Hippocampal formation (tissue), 2 donors: ENCODE data around the gene HAND1.
"Not testable (repeated sequence)": the region's sequence is repeated elsewhere in the genome, so short reads cannot be mapped to it uniquely, and the experiment has no call there.

Source experiments
- DNase-seq, 2 donors: peaks; one replicate each; lab custom pipeline; 2025; lab: John Stamatoyannopoulos, UW

Gene HAND1

DNA sequence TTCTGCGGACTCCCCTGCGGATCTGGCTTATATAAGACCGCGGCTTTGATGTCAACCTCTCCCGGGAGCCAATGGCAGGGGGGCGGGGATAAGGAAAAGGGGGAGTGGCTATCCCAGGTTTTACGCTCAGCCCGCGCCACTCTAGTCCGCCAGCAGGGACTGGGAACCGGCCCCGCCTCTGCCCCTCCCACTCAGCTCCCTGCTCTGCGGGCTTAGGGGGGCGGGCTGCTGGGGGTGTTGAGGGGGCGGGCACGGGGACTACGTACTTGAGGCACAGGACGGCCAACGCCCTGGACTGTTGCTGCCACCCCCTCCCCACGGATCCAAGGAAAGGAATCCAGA lies at the start of gene HAND1:
Gene HAND1 (minus strand): TSS at position 4 of the 342 bp plus-strand sequence. CDS start 219 bp downstream, outside the sequence.
- DNase-seq: no peak

DNA sequence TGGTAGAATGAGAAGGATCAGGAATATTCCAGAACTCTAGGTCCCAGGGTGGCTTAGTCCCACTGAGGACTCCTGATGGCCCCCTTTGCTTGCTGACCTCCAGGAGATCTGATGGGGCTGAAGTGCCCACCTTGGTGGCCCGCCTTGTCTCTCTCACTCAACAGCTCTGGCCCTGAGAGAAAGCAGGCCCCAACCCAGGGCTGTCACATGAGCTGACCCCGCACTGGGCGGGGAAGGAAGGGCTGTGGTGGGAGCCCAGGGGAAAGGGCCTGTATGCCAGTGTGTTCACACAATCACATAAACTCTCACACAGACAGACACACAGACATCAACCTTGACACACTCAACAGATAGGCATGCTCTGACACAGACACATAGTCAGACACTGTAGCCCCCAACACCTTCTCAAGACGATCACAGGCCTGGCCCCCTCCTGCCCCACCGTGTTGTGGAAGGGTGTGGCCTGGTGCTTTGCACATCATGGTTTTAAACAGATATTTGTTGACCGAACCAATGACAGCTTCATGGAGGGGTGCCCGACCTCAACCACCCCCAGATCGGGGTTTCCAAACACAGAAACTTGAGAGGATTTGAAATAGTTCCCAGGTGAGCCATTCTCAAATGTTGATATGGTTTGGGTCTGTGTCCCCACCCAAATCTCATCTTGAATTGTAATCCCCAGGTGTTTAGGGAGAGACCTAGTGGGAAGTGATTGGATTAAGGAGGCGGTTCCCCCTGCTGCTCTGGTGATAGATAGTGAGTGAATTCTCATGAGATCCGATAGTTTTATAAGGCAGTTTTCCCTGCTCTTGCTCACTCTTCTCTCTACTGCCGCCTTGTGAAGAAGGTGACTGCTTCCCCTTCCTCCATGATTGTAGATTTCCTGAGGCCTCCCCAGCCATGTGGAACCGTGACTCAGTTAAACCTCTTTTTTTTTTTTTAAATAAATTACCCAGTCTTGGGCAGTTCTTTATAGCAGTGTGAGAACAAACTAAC lies 48.5 kb upstream of the HAND1 start:
- DNase-seq: no peak

- no peak for DNase-seq
Measured at GRCh38 chr5:154524859-154525258, 46.8 kb upstream of the HAND1 start.

DNA sequence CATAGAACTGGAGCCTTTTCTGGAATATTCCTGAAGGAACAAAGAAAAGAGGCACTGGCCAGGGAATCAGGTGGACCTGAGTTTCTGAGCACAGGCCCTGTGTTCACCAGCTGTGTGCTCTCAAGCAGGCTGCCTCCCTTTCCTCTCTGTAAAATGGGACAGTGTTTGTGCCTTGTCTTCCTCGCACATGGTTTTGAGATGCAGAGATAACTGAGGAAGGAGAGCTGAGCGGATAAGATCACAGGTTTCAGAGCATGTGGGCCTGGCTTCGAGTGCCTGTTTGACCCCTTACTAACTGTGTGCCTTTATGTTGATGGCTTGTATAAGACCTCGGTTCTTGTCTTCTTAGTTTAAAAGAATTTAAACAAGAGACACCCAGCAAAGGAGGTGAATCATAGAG lies 46.2 kb upstream of the HAND1 start:
- no peak for DNase-seq

GRCh38 chr5:154523709-154524108 lies 45.7 kb upstream of the HAND1 start:
- no peak for DNase-seq

- DNase-seq: no peak
Measured at GRCh38 chr5:154523104-154523503, 45.1 kb upstream of the HAND1 start.

GRCh38 chr5:154522284-154522683 lies 44.3 kb upstream of the HAND1 start:
- DNase-seq: no peak

DNA sequence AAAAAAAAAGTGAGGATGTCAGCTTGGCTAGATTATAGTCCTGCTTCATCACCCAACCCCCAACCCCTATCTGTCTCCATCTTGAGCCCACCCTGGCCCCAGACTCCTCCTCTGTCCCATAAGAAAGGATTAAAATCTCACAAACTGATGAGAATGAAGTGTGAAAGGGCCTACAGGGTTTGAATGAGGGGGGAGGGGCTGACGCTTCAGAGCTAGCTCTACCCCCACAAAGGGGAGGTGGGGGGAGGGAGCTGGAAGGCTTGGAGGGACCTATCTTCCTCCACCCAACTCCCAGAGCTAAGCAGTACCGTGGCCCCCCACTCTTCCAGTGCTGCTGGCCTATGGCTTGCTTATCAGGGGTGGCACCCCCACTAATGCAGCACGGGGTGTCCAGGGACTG lies 43.7 kb upstream of the HAND1 start:
- DNase-seq: no peak

GRCh38 chr5:154520861-154521453 lies 42.9 kb upstream of the HAND1 start:
- DNase-seq: peak in 1 of 2 donors; percentile 3

- no peak for DNase-seq
Measured at GRCh38 chr5:154519359-154519758, 41.3 kb upstream of the HAND1 start.

- no peak for DNase-seq
Measured at GRCh38 chr5:154518438-154518867, 40.4 kb upstream of the HAND1 start.

GRCh38 chr5:154517810-154518437 lies 39.9 kb upstream of the HAND1 start:
- DNase-seq: no peak

GRCh38 chr5:154517181-154517580 lies 39.2 kb upstream of the HAND1 start:
- DNase-seq: no peak

- DNase-seq: no peak
Measured at GRCh38 chr5:154516475-154516874, 38.4 kb upstream of the HAND1 start.

- DNase-seq: not testable (repeated sequence)
Measured at GRCh38 chr5:154515488-154515887, 37.5 kb upstream of the HAND1 start.

GRCh38 chr5:154514331-154514730 lies 36.3 kb upstream of the HAND1 start:
- no peak for DNase-seq

DNA sequence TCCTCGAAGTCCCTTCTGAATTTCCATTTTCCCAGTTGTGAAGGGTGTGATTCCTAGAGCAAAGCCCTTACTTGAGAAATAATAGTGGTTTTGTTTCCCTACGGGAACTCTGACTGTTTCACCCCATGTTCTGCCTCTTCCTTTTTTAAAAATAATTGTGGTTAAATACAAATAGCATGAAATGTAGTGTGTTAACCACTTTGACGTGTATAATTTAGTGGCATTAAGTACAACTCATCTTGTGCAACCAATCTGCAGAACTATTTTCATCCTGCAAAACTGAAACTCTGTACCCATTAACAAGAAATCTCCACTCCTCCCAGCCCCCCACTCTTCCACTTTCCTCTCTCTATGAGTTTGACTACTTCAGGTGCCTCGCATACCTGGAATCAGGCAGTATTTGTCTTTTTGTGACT lies 35.6 kb upstream of the HAND1 start:
- DNase-seq: no peak

DNA sequence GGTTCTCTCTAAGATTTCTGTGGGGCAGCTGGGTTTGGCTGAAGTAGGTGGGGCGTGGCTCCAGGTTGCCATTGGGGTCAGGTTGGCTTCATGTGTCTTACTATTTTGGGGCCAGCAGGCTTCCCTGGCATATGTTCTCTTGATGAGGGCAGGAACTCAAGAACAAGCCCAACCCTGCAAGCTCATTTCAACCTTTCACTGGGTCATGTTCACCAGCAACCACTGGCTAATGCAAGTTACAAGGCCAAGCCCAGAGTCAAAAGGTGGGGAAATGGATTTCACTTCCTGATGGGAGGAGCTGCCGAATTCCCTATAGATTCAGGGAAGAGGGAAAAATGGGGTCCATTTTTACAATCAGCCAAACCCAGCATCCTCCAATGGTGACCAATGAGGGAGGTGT lies 34.0 kb upstream of the HAND1 start:
- no peak for DNase-seq

GRCh38 chr5:154509784-154510555 lies 31.9 kb upstream of the HAND1 start:
- DNase-seq: no peak

DNA sequence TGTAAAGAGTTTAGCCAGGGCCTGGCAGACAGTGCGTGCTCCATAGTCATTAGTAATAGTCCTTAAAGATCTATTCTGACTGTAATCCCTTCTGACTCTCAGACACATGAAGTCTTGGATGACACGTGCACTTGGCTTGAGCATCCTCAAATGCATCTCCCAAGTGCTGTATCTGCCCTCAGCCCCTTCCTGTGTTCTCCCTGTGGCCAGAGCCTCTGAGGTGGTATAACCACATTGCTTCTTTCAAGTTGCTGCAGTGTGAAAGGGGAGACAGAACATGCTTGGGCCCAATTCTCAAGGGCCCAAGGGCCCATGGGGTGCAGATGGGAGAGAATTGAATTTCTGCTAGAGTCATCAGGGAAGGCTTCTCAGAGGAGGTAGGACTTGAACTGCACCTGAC lies 30.1 kb upstream of the HAND1 start:
- DNase-seq: no peak

DNA sequence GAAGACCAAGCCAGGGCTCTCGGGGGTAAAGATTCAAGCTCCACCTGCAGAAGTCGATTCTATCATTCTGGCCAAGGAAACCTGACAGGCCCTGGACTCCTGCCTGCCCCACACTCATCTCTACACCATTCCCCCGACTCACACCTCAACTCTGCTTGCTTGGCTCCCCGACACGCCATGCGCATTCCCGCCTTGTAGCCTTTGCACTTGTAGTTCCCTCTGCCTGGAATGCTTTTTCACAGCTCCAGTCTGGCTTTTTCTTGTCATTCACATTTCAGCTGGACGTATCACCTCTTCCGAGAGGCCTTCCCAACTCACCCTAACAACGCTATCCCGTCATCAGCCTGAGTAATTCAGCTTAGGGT lies 28.7 kb upstream of the HAND1 start:
- no peak for DNase-seq
